ENCODE results near the gene PHOX2A. TPM values are rescaled to one million over a fixed set of nuclear protein-coding genes. Genes with fewer than 3 reads are reported as not detected.

Gene PHOX2A
- total RNA-seq, 4 donors from 2014 or later: not detected

DNA sequence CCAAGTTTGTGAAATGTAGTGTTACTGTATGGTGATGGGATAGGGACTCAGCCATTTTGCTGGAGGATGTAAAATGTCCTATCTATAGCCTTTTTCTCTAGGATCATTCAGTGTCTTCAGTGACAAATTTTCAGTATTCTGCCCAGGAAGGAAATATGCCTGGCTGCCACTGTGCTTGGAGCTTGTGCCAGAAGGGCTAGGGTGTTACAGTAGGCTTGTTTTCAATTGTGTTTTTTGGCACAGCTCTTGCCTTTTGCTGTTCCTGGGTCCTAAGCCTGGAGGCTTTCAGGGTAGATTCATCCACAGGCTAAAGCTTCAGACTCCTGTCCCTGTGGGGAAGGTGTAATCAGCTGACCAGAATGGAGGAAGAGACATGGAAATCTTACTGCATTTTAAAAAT is 22.0 kb upstream of the PHOX2A start:
- DNase-seq (ENCODE audit: low spot score in 2 of 2): no peak
- no peak overlapping the region for H3K4me3 ChIP-seq (ENCODE audit: low read depth, poor library complexity, severe bottlenecking)
- intact Hi-C loops (cut with DNase I; ENCODE audit: low total_unique reads): no loop called here

GRCh38 chr11:72263361-72263760 is 19.4 kb upstream of the PHOX2A start:
- WGBS, 2 donors: 72 to 74% methylated on average over 4 of the region's 4 CpGs
- TF ChIP-seq, protein P1, sequence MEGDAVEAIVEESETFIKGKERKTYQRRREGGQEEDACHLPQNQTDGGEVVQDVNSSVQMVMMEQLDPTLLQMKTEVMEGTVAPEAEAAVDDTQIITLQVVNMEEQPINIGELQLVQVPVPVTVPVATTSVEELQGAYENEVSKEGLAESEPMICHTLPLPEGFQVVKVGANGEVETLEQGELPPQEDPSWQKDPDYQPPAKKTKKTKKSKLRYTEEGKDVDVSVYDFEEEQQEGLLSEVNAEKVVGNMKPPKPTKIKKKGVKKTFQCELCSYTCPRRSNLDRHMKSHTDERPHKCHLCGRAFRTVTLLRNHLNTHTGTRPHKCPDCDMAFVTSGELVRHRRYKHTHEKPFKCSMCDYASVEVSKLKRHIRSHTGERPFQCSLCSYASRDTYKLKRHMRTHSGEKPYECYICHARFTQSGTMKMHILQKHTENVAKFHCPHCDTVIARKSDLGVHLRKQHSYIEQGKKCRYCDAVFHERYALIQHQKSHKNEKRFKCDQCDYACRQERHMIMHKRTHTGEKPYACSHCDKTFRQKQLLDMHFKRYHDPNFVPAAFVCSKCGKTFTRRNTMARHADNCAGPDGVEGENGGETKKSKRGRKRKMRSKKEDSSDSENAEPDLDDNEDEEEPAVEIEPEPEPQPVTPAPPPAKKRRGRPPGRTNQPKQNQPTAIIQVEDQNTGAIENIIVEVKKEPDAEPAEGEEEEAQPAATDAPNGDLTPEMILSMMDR (IDR thresholded peaks at IDR 0.05): no peak
- TF ChIP-seq POLR2A (IDR thresholded peaks at IDR 0.05): no peak
- intact Hi-C loops (cut with DNase I; ENCODE audit: low total_unique reads): no loop called here
- no peak for DNase-seq (ENCODE audit: low spot score in 2 of 2)
- H3K4me3 ChIP-seq (ENCODE audit: low read depth, poor library complexity, severe bottlenecking): no peak overlapping the region

More for the DNA sequence above, 22.0 kb upstream of the PHOX2A start:
- TF ChIP-seq POLR2A (IDR thresholded peaks at IDR 0.05): no peak
- TF ChIP-seq, protein P1 (IDR thresholded peaks at IDR 0.05): no peak

- no peak for DNase-seq (ENCODE audit: low spot score in 2 of 2)
- WGBS, 2 donors: 63 to 76% methylated on average over 5 of the region's 5 CpGs
- intact Hi-C loops (cut with DNase I; ENCODE audit: low total_unique reads): no loop called here
- no peak overlapping the region for H3K4me3 ChIP-seq (ENCODE audit: low read depth, poor library complexity, severe bottlenecking)
- no peak for TF ChIP-seq POLR2A (IDR thresholded peaks at IDR 0.05)
- TF ChIP-seq, protein P1 (IDR thresholded peaks at IDR 0.05): no peak
Measured at GRCh38 chr11:72260574-72260973, 16.6 kb upstream of the PHOX2A start.

GRCh38 chr11:72259490-72259889 is 15.5 kb upstream of the PHOX2A start:
- intact Hi-C loops (cut with DNase I; ENCODE audit: low total_unique reads): no loop called here
- TF ChIP-seq, protein P1 (IDR thresholded peaks at IDR 0.05): no peak
- 84 to 93% methylated on average over 2 of the region's 2 CpGs for WGBS, 2 donors
- DNase-seq (ENCODE audit: low spot score in 2 of 2): no peak
- no peak overlapping the region for H3K4me3 ChIP-seq (ENCODE audit: low read depth, poor library complexity, severe bottlenecking)

- no peak for DNase-seq (ENCODE audit: low spot score in 2 of 2)
- H3K4me3 ChIP-seq (ENCODE audit: low read depth, poor library complexity, severe bottlenecking): no peak overlapping the region
- WGBS, 2 donors: 59 to 81% methylated on average over 2 of the region's 2 CpGs
- intact Hi-C loops (cut with DNase I; ENCODE audit: low total_unique reads): no loop called here
- TF ChIP-seq, protein P1 (IDR thresholded peaks at IDR 0.05): no peak
- TF ChIP-seq POLR2A (IDR thresholded peaks at IDR 0.05): no peak
Measured at GRCh38 chr11:72257570-72257969, 13.6 kb upstream of the PHOX2A start.

- intact Hi-C loops (cut with DNase I; ENCODE audit: low total_unique reads): no loop called here
- WGBS, 2 donors: 76 to 85% methylated on average over 5 of the region's 5 CpGs
- no peak for TF ChIP-seq POLR2A (IDR thresholded peaks at IDR 0.05)
- TF ChIP-seq, protein P1 (IDR thresholded peaks at IDR 0.05): no peak
- no peak overlapping the region for H3K4me3 ChIP-seq (ENCODE audit: low read depth, poor library complexity, severe bottlenecking)
- DNase-seq (ENCODE audit: low spot score in 2 of 2): peak in 1 of 2 donors; percentile 72
Measured at GRCh38 chr11:72254299-72254993, 10.5 kb upstream of the PHOX2A start.

Data from lower leg skin (tissue), 4 donors.